Sigmoid colon (tissue), 7 donors: Measurements from ENCODE around the gene KANK2. TPM values are rescaled to one million over a fixed set of nuclear protein-coding genes. Genes with fewer than 3 reads are reported as not detected.
"Not testable (repeated sequence)": the region's sequence is repeated elsewhere in the genome, so short reads cannot be mapped to it uniquely, and the experiment has no call there.

ENCODE experiments used
- DNase-seq: peaks from one replicate; pipeline ENCODE4 v3.0.0-alpha.2; 2019
- H3K27ac ChIP-seq, 4 donors: fragments of 200-600 bp; sonication (generic); one replicate each; pipeline ENCODE4 v1.5.1; 2016 to 2019; ENCODE audit warnings: mild to moderate bottlenecking in 1 of 4
- H3K27me3 ChIP-seq, 3 donors: fragments of 200-600 bp; sonication (generic); one replicate each; pipeline ENCODE4 v1.5.1; 2019; ENCODE audit warnings: mild to moderate bottlenecking in 1 of 3
- H3K36me3 ChIP-seq, 4 donors: fragments of 200-600 bp; sonication (generic); one replicate each; pipeline ENCODE4 v1.5.1; 2016 to 2019
- H3K4me1 ChIP-seq, 4 donors: fragments of 200-600 bp; sonication (generic); one replicate each; pipeline ENCODE4 v1.5.1; 2017 to 2019
- H3K4me3 ChIP-seq, 4 donors: fragments of 200-600 bp; sonication (generic); one replicate each; pipeline ENCODE4 v1.5.1; 2017 to 2019; ENCODE audit warnings: mild to moderate bottlenecking in 2 of 4, moderate library complexity in 1 of 4
- H3K9me3 ChIP-seq, 4 donors: fragments of 200-600 bp in 3 of 4; sonication (generic) in 3 of 4; one replicate each; pipeline versions ENCODE4 v1.5.1 to v1.6.1; 2013 to 2019
- EP300 ChIP-seq, 4 donors: sonication (generic); formaldehyde crosslinking; IDR thresholded peaks; one replicate each; pipeline ENCODE4 v1.6.1; 2017; ENCODE audit warnings: antibody characterized with exemption in 4 of 4
- POLR2A ChIP-seq, 2 donors: fragments of 450-650 bp; IDR thresholded peaks; one replicate each; pipeline ENCODE4 v1.6.1; 2016; ENCODE audit warnings: antibody characterized with exemption in 2 of 2, mild to moderate bottlenecking in 2 of 2, moderate library complexity in 2 of 2
- POLR2AphosphoS5 ChIP-seq, 4 donors: sonication (generic); formaldehyde crosslinking; IDR thresholded peaks; one replicate each; pipeline ENCODE4 v1.6.1; 2017; ENCODE audit warnings: antibody characterized with exemption in 4 of 4
- WGBS, 2 donors: extraction: QIAGEN DNeasy Blood & Tissue Kit; methylation state at CpG; one replicate each; pipeline ENCODE4 v1.1.7; 2013; 5-methylcytosine and 5-hydroxymethylcytosine counted together
- intact Hi-C: fragments of 100-400 bp; cut with DNase I; formaldehyde crosslinking; loops from one replicate; pipeline ENCODE4 v1.15.1; 2023
- polyA plus RNA-seq, 3 donors: library from polyadenylated mRNA; stranded (reverse); fragments of 200-250 nt; gene quantifications; one replicate each; pipeline ENCODE4 v1.2.3, GENCODE V29; 2013
- total RNA-seq, 4 donors: library from RNA; depleted of rRNA; stranded (reverse); fragments of >200 nt; gene quantifications; one replicate each; pipeline ENCODE4 v1.1.0, GENCODE V29; 2016
- TF ChIP-seq, protein P1 (sequence below), 4 experiments: fragments of 450-650 bp in 3 of 4; fragments of 200-600 bp in 1 of 4; IDR thresholded peaks; one replicate each; pipeline ENCODE4 v1.5.1; 2016 to 2019; ENCODE audit warnings: antibody characterized with exemption in 4 of 4, mild to moderate bottlenecking in 3 of 4, moderate library complexity in 2 of 4
- donor health status: healthy with polysubstance abuse.
- donor health status: Bipolar disorder and iron deficiency.
- donor health status: healthy.

The KANK2 gene
- total and polyA plus RNA-seq, 7 donors: 29.8 to 1,314 (median 691) TPM

DNA sequence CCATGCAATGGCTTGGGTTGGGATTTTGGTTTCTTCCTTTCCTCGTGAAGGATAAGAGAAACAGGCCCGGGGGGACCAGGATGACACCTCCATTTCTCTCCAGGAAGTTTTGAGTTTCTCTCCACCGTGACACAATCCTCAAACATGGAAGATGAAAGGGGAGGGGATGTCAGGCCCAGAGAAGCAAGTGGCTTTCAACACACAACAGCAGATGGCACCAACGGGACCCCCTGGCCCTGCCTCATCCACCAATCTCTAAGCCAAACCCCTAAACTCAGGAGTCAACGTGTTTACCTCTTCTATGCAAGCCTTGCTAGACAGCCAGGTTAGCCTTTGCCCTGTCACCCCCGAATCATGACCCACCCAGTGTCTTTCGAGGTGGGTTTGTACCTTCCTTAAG, 65.9 kb downstream of the KANK2 start:
- Histone ChIP-seq H3K9me3 (no peaks in the 10 kb centered on the region), H3K36me3 (peaks cover 9 to 59% (median 23%) of the 10 kb centered on the region in 4 donors), H3K4me3 (no peak overlapping the region), H3K27me3 (no peaks in the 10 kb centered on the region), H3K27ac (peak overlapping the region; percentile 68 to 78 (median 74)), H3K4me1 (peaks cover 0 to 16% (median 8%) of the 10 kb centered on the region in 4 donors)
- 82 to 83% methylated on average over 7 of the region's 7 CpGs for whole genome bisulfite sequencing, 2 donors
- intact Hi-C loops: loop anchor here (5.0 to 10.0 kb wide), 2 partner anchors 194 to 243 kb away; partner anchors contain the start of gene SWSAP1
- no peak for DNase-seq
- TF ChIP-seq, protein P1, sequence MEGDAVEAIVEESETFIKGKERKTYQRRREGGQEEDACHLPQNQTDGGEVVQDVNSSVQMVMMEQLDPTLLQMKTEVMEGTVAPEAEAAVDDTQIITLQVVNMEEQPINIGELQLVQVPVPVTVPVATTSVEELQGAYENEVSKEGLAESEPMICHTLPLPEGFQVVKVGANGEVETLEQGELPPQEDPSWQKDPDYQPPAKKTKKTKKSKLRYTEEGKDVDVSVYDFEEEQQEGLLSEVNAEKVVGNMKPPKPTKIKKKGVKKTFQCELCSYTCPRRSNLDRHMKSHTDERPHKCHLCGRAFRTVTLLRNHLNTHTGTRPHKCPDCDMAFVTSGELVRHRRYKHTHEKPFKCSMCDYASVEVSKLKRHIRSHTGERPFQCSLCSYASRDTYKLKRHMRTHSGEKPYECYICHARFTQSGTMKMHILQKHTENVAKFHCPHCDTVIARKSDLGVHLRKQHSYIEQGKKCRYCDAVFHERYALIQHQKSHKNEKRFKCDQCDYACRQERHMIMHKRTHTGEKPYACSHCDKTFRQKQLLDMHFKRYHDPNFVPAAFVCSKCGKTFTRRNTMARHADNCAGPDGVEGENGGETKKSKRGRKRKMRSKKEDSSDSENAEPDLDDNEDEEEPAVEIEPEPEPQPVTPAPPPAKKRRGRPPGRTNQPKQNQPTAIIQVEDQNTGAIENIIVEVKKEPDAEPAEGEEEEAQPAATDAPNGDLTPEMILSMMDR (IDR thresholded peaks at IDR 0.05): no peak
- no peak for TF ChIP-seq POLR2AphosphoS5 (IDR thresholded peaks at IDR 0.05)
- TF ChIP-seq EP300 (IDR thresholded peaks at IDR 0.05): no peak
- TF ChIP-seq POLR2A (IDR thresholded peaks at IDR 0.05): no peak

DNA sequence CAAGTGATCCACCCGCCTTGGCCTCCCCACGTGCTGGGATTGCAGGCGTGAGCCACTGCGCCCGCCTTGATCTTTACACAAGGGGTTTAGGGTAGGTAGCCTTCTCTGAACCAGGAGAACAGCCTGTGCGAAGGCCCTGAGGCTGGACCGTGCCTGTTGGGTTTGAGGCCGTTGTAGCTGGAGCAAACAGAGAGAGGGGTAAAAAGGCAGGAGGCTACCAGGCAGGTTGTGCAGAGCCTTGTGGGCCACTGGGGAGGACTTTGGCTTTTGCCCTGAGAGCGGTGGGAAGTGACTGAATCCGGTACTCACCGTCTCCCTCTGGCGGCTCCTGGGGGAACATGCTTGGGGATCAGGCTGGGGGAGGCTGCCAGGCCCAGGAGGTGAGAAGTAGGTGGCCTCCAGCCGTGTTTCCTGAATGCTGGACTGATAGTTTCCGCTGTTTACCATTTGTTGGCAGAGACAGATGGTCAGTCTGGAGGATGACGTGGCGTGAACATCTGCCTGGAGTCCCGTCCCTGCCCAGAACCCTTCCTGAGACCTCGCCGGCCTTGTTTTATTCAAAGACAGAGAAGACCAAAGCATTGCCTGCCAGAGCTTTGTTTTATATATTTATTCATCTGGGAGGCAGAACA, 66.4 kb downstream of the KANK2 start:
- intact Hi-C loops: loop anchor here (1.0 to 10.0 kb wide), 3 partner anchors 95 to 244 kb away; partner anchors contain the start of gene SWSAP1
- DNase-seq: peak; percentile 94

DNA sequence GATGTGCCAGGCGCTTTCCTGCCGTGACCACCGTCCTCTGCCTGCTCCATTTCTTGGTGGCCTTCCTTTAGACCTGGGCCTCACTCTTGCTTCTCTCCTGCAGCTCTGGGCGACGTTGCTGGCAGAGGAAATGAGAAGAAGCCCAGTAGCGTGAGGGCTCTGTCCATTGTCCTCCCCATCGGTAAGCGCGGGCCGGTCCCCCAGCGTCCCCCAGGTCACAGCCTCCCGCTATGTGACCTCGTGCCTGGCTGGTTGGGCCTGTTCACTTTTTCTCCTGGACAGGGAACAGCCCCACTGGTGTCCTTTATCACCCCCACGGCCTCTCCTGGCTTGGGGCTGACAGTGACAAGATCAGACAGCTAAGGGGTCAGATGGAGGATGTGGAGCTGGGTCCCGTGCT, 69.4 kb downstream of the KANK2 start:
- H3K9me3 ChIP-seq: no peaks in the 10 kb centered on the region
- DNase-seq: no peak
- H3K27me3 ChIP-seq: no peaks in the 10 kb centered on the region
- 95% methylated on average over 15 of the region's 15 CpGs for WGBS, 2 donors
- intact Hi-C loops: loop anchor here (10.0 kb wide), 1 partner anchor 307 kb away; the partner anchor contains the start of genes ODAD3 and PRKCSH
- peak overlapping the region in 3 of 4 donors; percentile 8 to 30 (median 19) for H3K27ac ChIP-seq
- no peak overlapping the region for H3K4me3 ChIP-seq
- TF ChIP-seq POLR2AphosphoS5 (IDR thresholded peaks at IDR 0.05) (no peak), POLR2A (IDR thresholded peaks at IDR 0.05) (no peak), EP300 (IDR thresholded peaks at IDR 0.05) (no peak)
- TF ChIP-seq, protein P1 (IDR thresholded peaks at IDR 0.05): no peak
- peaks cover 0 to 19% (median 10%) of the 10 kb centered on the region in 4 donors for H3K4me1 ChIP-seq
- H3K36me3 ChIP-seq: peaks cover 9 to 82% (median 37%) of the 10 kb centered on the region in 4 donors

More for the DNA sequence above, 66.4 kb downstream of the KANK2 start:
- TF ChIP-seq POLR2A (IDR thresholded peaks at IDR 0.05): no peak
- peak; percentile 6 to 34 (median 26) for TF ChIP-seq POLR2AphosphoS5 (IDR thresholded peaks at IDR 0.05)
- TF ChIP-seq, protein P1 (IDR thresholded peaks at IDR 0.05): peak; percentile 90 to 97 (median 94)
- TF ChIP-seq EP300 (IDR thresholded peaks at IDR 0.05): no peak
- peaks cover 0 to 19% (median 10%) of the 10 kb centered on the region in 4 donors for H3K4me1 ChIP-seq
- no peak overlapping the region for H3K4me3 ChIP-seq
- H3K36me3 ChIP-seq: peaks cover 9 to 59% (median 23%) of the 10 kb centered on the region in 4 donors
- H3K27me3 ChIP-seq: no peaks in the 10 kb centered on the region
- 50 to 57% methylated on average over 19 of the region's 19 CpGs for WGBS, 2 donors
- peak overlapping the region; percentile 68 to 78 (median 74) for H3K27ac ChIP-seq
- no peaks in the 10 kb centered on the region for H3K9me3 ChIP-seq

DNA sequence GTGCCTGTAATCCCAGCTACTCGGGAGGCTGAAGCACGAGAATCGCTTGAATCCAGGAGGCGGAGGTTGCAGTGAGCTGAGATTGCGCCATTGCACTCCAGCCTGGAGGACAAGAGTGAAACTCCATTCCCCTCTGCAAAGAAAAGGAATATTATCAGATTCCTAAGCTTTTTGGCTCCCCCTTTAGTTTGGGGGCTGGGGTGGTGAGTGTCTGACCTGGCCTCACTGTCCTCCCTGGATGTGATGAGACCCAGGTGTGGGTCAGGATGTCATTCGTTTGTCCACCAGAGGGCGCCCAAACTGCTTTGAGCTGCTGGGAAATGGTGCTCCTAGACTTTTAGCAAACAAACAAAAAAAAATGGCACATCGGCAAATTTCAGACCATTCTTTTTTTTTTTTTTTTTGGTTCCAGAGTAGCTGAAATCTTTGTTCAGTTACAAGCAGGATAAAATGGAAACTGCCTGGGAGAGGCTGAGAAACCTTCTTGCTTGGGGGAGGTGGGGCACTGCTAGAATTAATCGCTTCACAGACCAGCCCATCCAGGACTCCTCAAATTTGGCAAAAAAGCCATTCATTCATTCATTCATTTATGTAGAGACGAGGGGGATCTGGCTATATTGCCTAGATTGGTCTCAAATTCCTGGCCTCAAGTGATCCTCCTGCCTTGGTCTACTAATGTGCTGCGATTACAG, 71.2 kb downstream of the KANK2 start:
- TF ChIP-seq EP300 (IDR thresholded peaks at IDR 0.05) (no peak), POLR2A (IDR thresholded peaks at IDR 0.05) (no peak), POLR2AphosphoS5 (IDR thresholded peaks at IDR 0.05) (peak; percentile 51 to 69 (median 65))
- TF ChIP-seq, protein P1 (IDR thresholded peaks at IDR 0.05): peak; percentile 68 to 79 (median 75)
- DNase-seq: peak; percentile 94
- peaks cover 0 to 16% (median 10%) of the 10 kb centered on the region in 4 donors for H3K4me1 ChIP-seq
- H3K4me3 ChIP-seq: no peak overlapping the region
- H3K27ac ChIP-seq: peak overlapping the region in 2 of 4 donors; percentile 28 to 44
- intact Hi-C loops: loop anchor here (1.0 to 10.0 kb wide), 2 partner anchors 90 to 309 kb away; partner anchors contain the start of genes ODAD3 and PRKCSH
- no peaks in the 10 kb centered on the region for H3K27me3 ChIP-seq
- 62 to 64% methylated on average over 11 of the region's 11 CpGs for WGBS, 2 donors
- no peaks in the 10 kb centered on the region for H3K9me3 ChIP-seq
- peaks cover 9 to 83% (median 33%) of the 10 kb centered on the region in 4 donors for H3K36me3 ChIP-seq

DNA sequence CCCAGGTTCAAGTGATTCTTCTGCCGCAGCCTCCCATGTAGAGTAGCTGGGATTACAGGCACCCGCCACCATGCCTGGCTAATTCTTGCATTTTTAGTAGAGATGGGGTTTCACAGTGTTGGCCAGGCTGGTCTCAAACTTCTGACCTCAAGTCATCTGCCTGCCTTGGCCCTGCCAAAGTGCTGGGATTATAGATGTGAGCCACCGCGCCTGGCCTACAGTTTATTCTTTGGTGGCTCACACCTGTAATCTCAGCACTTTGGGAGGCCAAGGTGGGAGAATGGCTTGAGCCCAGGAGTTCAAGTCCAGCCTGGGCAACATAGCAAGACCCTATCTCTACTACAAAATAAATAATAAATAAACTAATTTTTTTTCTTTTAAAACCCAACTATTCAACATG, 73.2 kb downstream of the KANK2 start:
- H3K27ac ChIP-seq, H3K4me1 ChIP-seq, DNase-seq, H3K9me3 ChIP-seq, H3K4me3 ChIP-seq, H3K27me3 ChIP-seq: not testable (repeated sequence)
- intact Hi-C loops: loop anchor here (10.0 kb wide), 1 partner anchor 311 kb away; the partner anchor contains the start of genes ODAD3 and PRKCSH
- peaks cover 5 to 86% (median 39%) of the 10 kb centered on the region in 4 donors for H3K36me3 ChIP-seq
- WGBS, 2 donors: 97 to 98% methylated on average over 4 of the region's 4 CpGs
